Measurements from ENCODE around the gene KCNN1.

GRCh38 chr19:17942181-17942580, 24.7 kb upstream of the KCNN1 start:
- TF ChIP-seq CTCF (conservative IDR thresholded peaks at IDR 0.05 in 1 of 2, IDR thresholded peaks at IDR 0.05 in 1 of 2; ENCODE audit: low read depth in 1 of 2, low read length in 2 of 2) (no peak), EZH2 (IDR thresholded peaks at IDR 0.05; ENCODE audit: low read length, missing control alignments) (no peak)
